H9 (cell line): ENCODE measurements around the gene PIM3. TPM values are rescaled to one million over a fixed set of nuclear protein-coding genes. Genes with fewer than 3 reads are reported as not detected.

Experiments
- DNase-seq: peaks from one replicate; pipeline ENCODE4 v3.0.0-alpha.2; 2017
- H2AFZ ChIP-seq: one replicate; pipeline ENCODE4 v1.6.1; 2013; ENCODE audit warnings: mild to moderate bottlenecking, low read length, control low read depth, moderate library complexity
- H2AK5ac ChIP-seq: 2 replicates; pipeline ENCODE4 v1.6.1; 2013; ENCODE audit warnings: low read length, control low read depth, mixed read lengths; ENCODE audit not compliant: insufficient read length
- H2BK120ac ChIP-seq: one replicate; pipeline ENCODE4 v1.6.1; 2013; ENCODE audit warnings: low read depth, mild to moderate bottlenecking, low read length, control low read depth, inconsistent platforms; ENCODE audit not compliant: poor library complexity, severe bottlenecking
- H2BK12ac ChIP-seq: 2 replicates; pipeline ENCODE4 v1.6.1; 2013; ENCODE audit warnings: low read length, control low read depth, mixed read lengths, low read depth; ENCODE audit not compliant: insufficient read length
- H2BK15ac ChIP-seq: 2 replicates; pipeline ENCODE4 v1.6.1; 2013; ENCODE audit warnings: low read depth, low read length, control low read depth
- H2BK20ac ChIP-seq: one replicate; pipeline ENCODE4 v1.6.1; 2013; ENCODE audit warnings: low read depth, mild to moderate bottlenecking, low read length, control low read depth, inconsistent platforms; ENCODE audit not compliant: poor library complexity, severe bottlenecking
- H2BK5ac ChIP-seq: 2 replicates; pipeline ENCODE4 v1.6.1; 2013; ENCODE audit warnings: low read length, control low read depth, mixed read lengths; ENCODE audit not compliant: insufficient read length
- H3K14ac ChIP-seq: 2 replicates; pipeline ENCODE4 v1.6.1; 2013; ENCODE audit warnings: low read length, control low read depth; ENCODE audit not compliant: insufficient read depth
- H3K18ac ChIP-seq: 2 replicates; pipeline ENCODE4 v1.6.1; 2013; ENCODE audit warnings: low read depth, mild to moderate bottlenecking, mixed read lengths, low read length, control low read depth; ENCODE audit not compliant: insufficient read length
- H3K23ac ChIP-seq: 2 replicates; pipeline ENCODE4 v1.6.1; 2013; ENCODE audit warnings: low read length, control low read depth, mixed read lengths, low read depth; ENCODE audit not compliant: insufficient read length
- H3K23me2 ChIP-seq: 2 replicates; pipeline ENCODE4 v1.6.1; 2013; ENCODE audit warnings: low read depth, mild to moderate bottlenecking, mixed read lengths, low read length, control low read depth; ENCODE audit not compliant: insufficient read length, poor library complexity, severe bottlenecking
- H3K27ac ChIP-seq: 2 replicates; pipeline ENCODE4 v1.5.1; 2013; ENCODE audit warnings: low read length, control low read depth, mixed read lengths, low read depth; ENCODE audit not compliant: insufficient read length
- H3K27me3 ChIP-seq: 2 replicates; pipeline ENCODE4 v1.6.1; 2013; ENCODE audit warnings: low read length, control low read depth, inconsistent platforms; ENCODE audit not compliant: insufficient read depth
- H3K4ac ChIP-seq: 2 replicates; pipeline ENCODE4 v1.6.1; 2013; ENCODE audit warnings: low read depth, mild to moderate bottlenecking, control low read depth, inconsistent platforms, low read length, moderate library complexity
- H3K4me1 ChIP-seq: 2 replicates; pipeline ENCODE4 v1.6.1; 2013; ENCODE audit warnings: low read length, control low read depth, inconsistent platforms; ENCODE audit not compliant: insufficient read depth
- H3K4me2 ChIP-seq: 2 replicates; pipeline ENCODE4 v1.6.1; 2013; ENCODE audit warnings: low read length, control low read depth, mixed read lengths; ENCODE audit not compliant: insufficient read length, insufficient read depth
- H3K56ac ChIP-seq: 2 replicates; pipeline ENCODE4 v1.6.1; 2013; ENCODE audit warnings: low read depth, mild to moderate bottlenecking, mixed read lengths, low read length, control low read depth; ENCODE audit not compliant: insufficient read length
- H3K79me1 ChIP-seq: 2 replicates; pipeline ENCODE4 v1.6.1; 2013; ENCODE audit warnings: low read depth, mild to moderate bottlenecking, moderate library complexity, low read length, control low read depth, inconsistent platforms; ENCODE audit not compliant: insufficient read depth, poor library complexity, severe bottlenecking
- H3K79me2 ChIP-seq: 2 replicates; pipeline ENCODE4 v1.6.1; 2013; ENCODE audit warnings: low read length, control low read depth, inconsistent platforms; ENCODE audit not compliant: insufficient read depth
- H3K9ac ChIP-seq: 2 replicates; pipeline ENCODE4 v1.6.1; 2013; ENCODE audit warnings: low read length, control low read depth, mixed read lengths; ENCODE audit not compliant: insufficient read length; ENCODE audit errors: extremely low read depth
- H3K9me3 ChIP-seq: one replicate; pipeline ENCODE4 v1.6.1; 2013; ENCODE audit warnings: low read depth, low read length, inconsistent platforms; ENCODE audit not compliant: control insufficient read depth
- H3T11ph ChIP-seq: one replicate; pipeline ENCODE4 v1.6.1; 2013; ENCODE audit warnings: mild to moderate bottlenecking, low read length, control low read depth, inconsistent platforms
- H4K20me1 ChIP-seq: one replicate; pipeline ENCODE4 v1.6.1; 2013; ENCODE audit not compliant: control insufficient read depth, insufficient read length, insufficient read depth
- H4K5ac ChIP-seq: 2 replicates; pipeline ENCODE4 v1.6.1; 2013; ENCODE audit warnings: low read depth, mild to moderate bottlenecking, mixed read lengths, low read length, control low read depth; ENCODE audit not compliant: insufficient read length
- H4K8ac ChIP-seq: replicated peaks from 2 replicates; pipeline ENCODE4 v1.6.1; 2013; ENCODE audit warnings: low read length, control low read depth, mixed read lengths, low read depth; ENCODE audit not compliant: insufficient read length
- H4K91ac ChIP-seq: 2 replicates; pipeline ENCODE4 v1.6.1; 2013; ENCODE audit warnings: low read depth, mild to moderate bottlenecking, moderate library complexity, mixed read lengths, low read length, control low read depth; ENCODE audit not compliant: insufficient read length
- H3K27ac Mint-ChIP-seq, 3 experiments: 2 replicates in 2 of 3; 3 replicates in 1 of 3; pipeline ENCODE4 v1.8.0; 2020 to 2021; ENCODE audit warnings: mixed read lengths in 3 of 3, mild to moderate bottlenecking in 1 of 3, moderate library complexity in 1 of 3
- H3K27me3 Mint-ChIP-seq: 2 replicates; pipeline ENCODE4 v1.8.0; 2021; ENCODE audit warnings: low read depth, mild to moderate bottlenecking, moderate library complexity, mixed read lengths
- H3K36me3 Mint-ChIP-seq, 3 experiments: 2 replicates in 2 of 3; 3 replicates in 1 of 3; pipeline ENCODE4 v1.8.0; 2020 to 2021; ENCODE audit warnings: low read depth in 3 of 3, mixed read lengths in 3 of 3; ENCODE audit not compliant: insufficient read depth in 1 of 3
- H3K4me1 Mint-ChIP-seq, 2 experiments: 2 replicates each; pipeline ENCODE4 v1.8.0; 2020; ENCODE audit warnings: mixed read lengths in 2 of 2
- H3K4me3 Mint-ChIP-seq, 2 experiments: 2 replicates in 1 of 2; 3 replicates in 1 of 2; pipeline ENCODE4 v1.8.0; 2020 to 2021; ENCODE audit warnings: mild to moderate bottlenecking in 2 of 2, mixed read lengths in 2 of 2, moderate library complexity in 1 of 2
- H3K9me3 Mint-ChIP-seq, 2 experiments: 2 replicates in 1 of 2; 3 replicates in 1 of 2; pipeline ENCODE4 v1.8.0; 2020; ENCODE audit warnings: mild to moderate bottlenecking in 2 of 2, mixed read lengths in 2 of 2, moderate library complexity in 1 of 2
- CTCF ChIP-seq: fragments of 200-600 bp; sonication (generic); conservative IDR thresholded peaks from 3 replicates; pipeline ENCODE4 v1.8.0; 2021; ENCODE audit warnings: antibody characterized with exemption, mild to moderate bottlenecking
- WGBS: extraction: QIAGEN DNeasy Blood & Tissue Kit; methylation state at CpG from one replicate; pipeline ENCODE4 v1.1.7; 2013; ENCODE audit warnings: missing lambda C conversion rate, low lambda C conversion rate, mixed read lengths; ENCODE audit not compliant: insufficient read length; ENCODE audit errors: extremely low coverage; 5-methylcytosine and 5-hydroxymethylcytosine counted together
- total RNA-seq: library from RNA; stranded (reverse); gene quantifications from 2 replicates; pipeline ENCODE4 v1.2.1, GENCODE V29; 2021

Gene PIM3
- total RNA-seq, 1 experiment from 2014 or later, result 43.4 TPM

- no peak overlapping the region; a peak in 1 of 5 replicates for H3K4me3 Mint-ChIP-seq
- TF ChIP-seq CTCF, result no peak
- Histone ChIP-seq H4K8ac (no peak overlapping the region), H2AFZ (no peak overlapping the region), H3K27me3 (peaks cover 5% of the 10 kb centered on the region; the same call in 1 of the 2 replicates), H2BK20ac (no peak overlapping the region), H3K18ac (no peak overlapping the region), H4K91ac (no peak overlapping the region), H2BK15ac (no peak overlapping the region), H3K9me3 (no peaks in the 10 kb centered on the region), H3K27ac (no peak overlapping the region), H3K14ac (no peak overlapping the region), H3K9ac (no peak overlapping the region), H2AK5ac (no peak overlapping the region), H2BK12ac (no peak overlapping the region), H3K79me1 (no peaks in the 10 kb centered on the region), H3K4me2 (no peak overlapping the region), H2BK5ac (no peak overlapping the region), H3T11ph (no peak overlapping the region), H4K20me1 (no peaks in the 10 kb centered on the region), H4K5ac (no peak overlapping the region), H2BK120ac (no peak overlapping the region), H3K79me2 (no peaks in the 10 kb centered on the region), H3K56ac (no peak overlapping the region), H3K23me2 (no peaks in the 10 kb centered on the region), H3K4ac (no peak overlapping the region), H3K23ac (no peak overlapping the region), H3K4me1 (no peaks in the 10 kb centered on the region)
- peaks cover 11 to 30% of the 10 kb centered on the region in 2 experiments; a peak in 3 of 4 replicates for H3K4me1 Mint-ChIP-seq
- no CpG with 5 or more reads among the region's 16 CpGs for WGBS
- H3K27me3 Mint-ChIP-seq, result peaks cover 28% of the 10 kb centered on the region
- no peak for DNase-seq
- H3K27ac Mint-ChIP-seq, result no peak overlapping the region
- no peaks in the 10 kb centered on the region for H3K36me3 Mint-ChIP-seq
- no peaks in the 10 kb centered on the region; a peak in 1 of 5 replicates for H3K9me3 Mint-ChIP-seq
These were observed 48.7 kb downstream of the PIM3 start for GRCh38 chr22:50009251-50009650.
